NB4 (cell line): ENCODE results near the gene GADD45G.

ENCODE experiments used
- CTCF ChIP-seq: IDR thresholded peaks from one replicate; pipeline ENCODE4 v1.5.1; 2012; ENCODE audit warnings: low read depth, low read length
- MYC ChIP-seq: IDR thresholded peaks from 2 replicates; pipeline ENCODE4 v1.6.1; 2011; ENCODE audit warnings: low read depth, low read length
- POLR2A ChIP-seq: IDR thresholded peaks from 2 replicates; pipeline ENCODE4 v1.6.1; 2011; ENCODE audit warnings: mild to moderate bottlenecking; ENCODE audit not compliant: insufficient read length; ENCODE audit errors: extremely low read depth

DNA sequence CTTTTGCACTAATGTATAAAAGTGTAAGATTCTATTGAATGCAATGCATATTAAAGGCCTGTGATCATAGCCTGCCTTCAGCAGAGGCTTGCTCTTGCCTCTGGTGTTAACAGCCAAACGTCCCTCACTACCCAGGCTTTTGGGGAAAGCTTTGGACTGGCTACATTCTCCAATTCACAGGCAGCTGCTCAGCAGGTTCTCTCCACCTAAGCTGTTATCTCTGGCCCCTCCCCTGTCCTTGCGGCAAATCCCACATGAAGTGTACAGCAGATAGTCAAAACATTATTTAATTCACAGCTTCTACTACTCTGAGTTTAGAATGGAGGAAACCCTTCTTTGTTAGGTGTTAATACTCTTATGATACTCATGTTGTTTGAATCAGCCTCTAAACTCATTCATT, 45.9 kb upstream of the GADD45G start:
- TF ChIP-seq CTCF (no peak), POLR2A (no peak), MYC (no peak)
